ENCODE results near the gene NUDT8.
"Not testable (repeated sequence)": the region's sequence is repeated elsewhere in the genome, so short reads cannot be mapped to it uniquely, and the experiment has no call there.

NUDT8 gene

DNA sequence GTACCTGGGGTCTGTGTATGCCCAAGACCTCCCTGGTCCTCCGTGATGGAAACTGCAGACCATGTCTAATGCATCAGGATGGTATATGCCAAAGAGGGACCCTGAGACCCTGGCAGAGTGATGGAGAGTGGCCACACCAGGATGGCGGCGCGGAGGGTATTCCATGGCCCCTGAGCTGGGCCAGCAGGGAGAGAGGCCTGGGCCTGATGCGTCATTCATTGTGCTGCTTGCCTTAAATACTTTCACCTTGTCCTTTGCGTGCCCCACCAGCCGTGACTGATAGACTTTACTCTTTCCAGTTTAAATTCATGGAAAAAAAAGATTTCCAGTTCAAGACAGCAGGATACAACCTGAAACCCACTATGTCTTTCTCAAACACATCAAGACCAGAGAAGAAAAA, 28.6 kb downstream of the NUDT8 start:
- ATAC-seq (ENCODE audit: low read depth) = no peak
- Histone ChIP-seq H3K9me3 (ENCODE audit: severe bottlenecking) (no peaks in the 10 kb centered on the region), H3K27ac (ENCODE audit: poor library complexity, severe bottlenecking) (no peak overlapping the region)

DNA sequence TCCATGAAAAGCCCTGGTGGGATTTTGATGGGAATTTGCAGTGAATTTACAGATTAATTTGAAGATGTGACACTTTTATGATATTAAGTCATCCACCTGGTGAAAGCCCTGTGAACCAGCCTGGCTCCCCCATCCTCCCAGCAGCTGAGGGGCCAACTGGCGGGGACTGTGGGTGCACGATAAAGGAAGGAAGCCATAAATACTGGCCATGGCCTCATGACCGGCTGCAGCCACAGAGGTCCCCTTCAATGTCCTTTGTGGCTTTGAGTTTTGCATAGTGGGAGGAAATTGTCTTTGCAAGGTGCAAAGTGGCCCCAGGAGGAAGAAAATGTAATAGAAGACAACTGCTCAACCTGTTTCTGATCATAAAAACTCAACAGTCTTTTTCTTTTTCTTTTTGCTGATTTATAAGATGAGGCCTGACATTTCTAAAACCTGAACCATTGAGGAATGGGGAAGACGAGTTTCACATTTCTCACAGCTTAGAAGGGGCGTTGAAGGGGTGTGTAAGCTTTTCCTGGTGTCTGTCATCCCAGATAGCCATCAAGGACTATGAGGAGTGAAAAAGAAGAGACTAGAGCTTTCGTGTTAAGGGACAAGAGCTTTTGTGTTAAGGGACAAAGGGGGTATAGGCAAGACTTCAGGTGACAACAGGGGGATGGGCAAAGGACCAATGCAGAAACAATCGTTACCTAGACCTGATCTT, 29.3 kb downstream of the NUDT8 start:
- Histone ChIP-seq H3K27me3 (ENCODE audit: insufficient read depth, poor library complexity, severe bottlenecking) (no peaks in the 10 kb centered on the region), H3K36me3 (ENCODE audit: low read depth) (no peaks in the 10 kb centered on the region), H3K9me3 (ENCODE audit: severe bottlenecking) (no peaks in the 10 kb centered on the region), H3K27ac (ENCODE audit: poor library complexity, severe bottlenecking) (no peak overlapping the region), H3K4me3 (ENCODE audit: severe bottlenecking) (no peak overlapping the region), H3K4me1 (ENCODE audit: insufficient read depth, poor library complexity, severe bottlenecking) (no peaks in the 10 kb centered on the region)
- TF ChIP-seq, protein P1, sequence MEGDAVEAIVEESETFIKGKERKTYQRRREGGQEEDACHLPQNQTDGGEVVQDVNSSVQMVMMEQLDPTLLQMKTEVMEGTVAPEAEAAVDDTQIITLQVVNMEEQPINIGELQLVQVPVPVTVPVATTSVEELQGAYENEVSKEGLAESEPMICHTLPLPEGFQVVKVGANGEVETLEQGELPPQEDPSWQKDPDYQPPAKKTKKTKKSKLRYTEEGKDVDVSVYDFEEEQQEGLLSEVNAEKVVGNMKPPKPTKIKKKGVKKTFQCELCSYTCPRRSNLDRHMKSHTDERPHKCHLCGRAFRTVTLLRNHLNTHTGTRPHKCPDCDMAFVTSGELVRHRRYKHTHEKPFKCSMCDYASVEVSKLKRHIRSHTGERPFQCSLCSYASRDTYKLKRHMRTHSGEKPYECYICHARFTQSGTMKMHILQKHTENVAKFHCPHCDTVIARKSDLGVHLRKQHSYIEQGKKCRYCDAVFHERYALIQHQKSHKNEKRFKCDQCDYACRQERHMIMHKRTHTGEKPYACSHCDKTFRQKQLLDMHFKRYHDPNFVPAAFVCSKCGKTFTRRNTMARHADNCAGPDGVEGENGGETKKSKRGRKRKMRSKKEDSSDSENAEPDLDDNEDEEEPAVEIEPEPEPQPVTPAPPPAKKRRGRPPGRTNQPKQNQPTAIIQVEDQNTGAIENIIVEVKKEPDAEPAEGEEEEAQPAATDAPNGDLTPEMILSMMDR (IDR thresholded peaks at IDR 0.05; ENCODE audit: poor library complexity, severe bottlenecking) = no peak
- DNase-seq (ENCODE audit: low spot score) (no peak), ATAC-seq (ENCODE audit: low read depth) (no peak)

More for the DNA sequence above, 28.6 kb downstream of the NUDT8 start:
- Histone ChIP-seq H3K36me3 (ENCODE audit: low read depth) (no peaks in the 10 kb centered on the region), H3K4me1 (ENCODE audit: insufficient read depth, poor library complexity, severe bottlenecking) (no peaks in the 10 kb centered on the region), H3K27me3 (ENCODE audit: insufficient read depth, poor library complexity, severe bottlenecking) (no peaks in the 10 kb centered on the region), H3K4me3 (ENCODE audit: severe bottlenecking) (no peak overlapping the region)
- DNase-seq (ENCODE audit: low spot score) = no peak
- TF ChIP-seq, protein P1 (IDR thresholded peaks at IDR 0.05; ENCODE audit: poor library complexity, severe bottlenecking) = no peak

DNA sequence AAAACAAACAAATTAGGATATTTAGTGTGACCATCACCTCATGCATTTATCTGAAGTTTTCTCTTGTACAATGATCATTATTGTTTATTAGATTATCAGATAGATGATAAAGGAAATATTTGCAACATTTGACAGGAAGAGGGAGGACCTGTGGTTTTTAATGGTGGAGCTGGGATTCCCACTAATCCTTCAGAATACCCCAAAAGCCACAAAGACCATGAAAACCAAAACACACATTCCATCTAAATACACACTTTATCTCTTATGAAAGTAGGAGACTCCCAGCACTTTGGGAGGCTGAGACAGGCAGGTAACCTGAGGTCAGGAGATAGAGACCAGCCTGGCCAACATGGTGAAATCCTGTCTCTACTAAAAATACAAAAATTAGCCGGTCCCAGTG, 30.6 kb downstream of the NUDT8 start:
- Histone ChIP-seq H3K4me3 (ENCODE audit: severe bottlenecking) (no peak overlapping the region), H3K27ac (ENCODE audit: poor library complexity, severe bottlenecking) (no peak overlapping the region), H3K9me3 (ENCODE audit: severe bottlenecking) (no peaks in the 10 kb centered on the region), H3K36me3 (ENCODE audit: low read depth) (no peaks in the 10 kb centered on the region), H3K4me1 (ENCODE audit: insufficient read depth, poor library complexity, severe bottlenecking) (no peaks in the 10 kb centered on the region), H3K27me3 (ENCODE audit: insufficient read depth, poor library complexity, severe bottlenecking) (no peaks in the 10 kb centered on the region)
- TF ChIP-seq, protein P1 (IDR thresholded peaks at IDR 0.05; ENCODE audit: poor library complexity, severe bottlenecking) = no peak
- DNase-seq (ENCODE audit: low spot score) (no peak), ATAC-seq (ENCODE audit: low read depth) (no peak)

DNA sequence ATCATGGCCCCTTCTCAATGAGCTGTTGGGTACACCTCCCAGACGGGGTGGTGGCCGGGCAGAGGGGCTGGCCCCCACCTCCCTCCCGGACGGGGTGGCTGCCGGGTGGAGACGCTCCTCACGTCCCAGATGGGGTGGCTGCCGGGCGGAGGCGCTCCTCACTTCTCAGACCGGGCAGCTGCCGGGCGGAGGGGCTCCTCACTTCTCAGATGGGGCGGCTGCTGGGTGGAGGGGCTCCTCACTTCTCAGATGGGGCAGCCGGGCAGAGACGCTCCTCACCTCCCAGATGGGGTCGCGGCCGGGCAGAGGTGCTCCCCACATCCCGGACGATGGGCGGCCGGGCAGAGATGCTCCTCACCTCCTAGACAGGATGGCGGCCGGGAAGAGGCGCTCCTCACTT, 31.8 kb downstream of the NUDT8 start:
- H3K4me3 ChIP-seq (ENCODE audit: severe bottlenecking); H3K36me3 ChIP-seq (ENCODE audit: low read depth); DNase-seq (ENCODE audit: low spot score); H3K27me3 ChIP-seq (ENCODE audit: insufficient read depth, poor library complexity, severe bottlenecking); H3K27ac ChIP-seq (ENCODE audit: poor library complexity, severe bottlenecking); H3K9me3 ChIP-seq (ENCODE audit: severe bottlenecking); H3K4me1 ChIP-seq (ENCODE audit: insufficient read depth, poor library complexity, severe bottlenecking); ATAC-seq (ENCODE audit: low read depth): not testable (repeated sequence)

DNA sequence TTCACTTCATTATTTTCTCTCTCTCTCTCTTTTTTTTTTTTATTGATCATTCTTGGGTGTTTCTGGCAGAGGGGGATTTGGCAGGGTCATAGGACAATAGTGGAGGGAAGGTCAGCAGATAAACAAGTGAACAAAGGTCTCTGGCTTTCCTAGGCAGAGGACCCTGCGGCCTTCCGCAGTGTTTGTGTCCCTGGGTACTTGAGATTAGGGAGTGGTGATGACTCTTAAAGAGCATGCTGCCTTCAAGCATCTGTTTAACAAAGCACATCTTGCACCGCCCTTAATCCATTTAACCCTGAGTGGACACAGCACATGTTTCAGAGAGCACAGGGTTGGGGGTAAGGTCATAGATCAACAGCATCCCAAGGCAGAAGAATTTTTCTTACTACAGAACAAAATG, 32.3 kb downstream of the NUDT8 start:
- not testable (repeated sequence) for H3K4me3 ChIP-seq (ENCODE audit: severe bottlenecking); ATAC-seq (ENCODE audit: low read depth); H3K27me3 ChIP-seq (ENCODE audit: insufficient read depth, poor library complexity, severe bottlenecking); H3K36me3 ChIP-seq (ENCODE audit: low read depth); DNase-seq (ENCODE audit: low spot score); H3K27ac ChIP-seq (ENCODE audit: poor library complexity, severe bottlenecking); H3K9me3 ChIP-seq (ENCODE audit: severe bottlenecking); H3K4me1 ChIP-seq (ENCODE audit: insufficient read depth, poor library complexity, severe bottlenecking)

DNA sequence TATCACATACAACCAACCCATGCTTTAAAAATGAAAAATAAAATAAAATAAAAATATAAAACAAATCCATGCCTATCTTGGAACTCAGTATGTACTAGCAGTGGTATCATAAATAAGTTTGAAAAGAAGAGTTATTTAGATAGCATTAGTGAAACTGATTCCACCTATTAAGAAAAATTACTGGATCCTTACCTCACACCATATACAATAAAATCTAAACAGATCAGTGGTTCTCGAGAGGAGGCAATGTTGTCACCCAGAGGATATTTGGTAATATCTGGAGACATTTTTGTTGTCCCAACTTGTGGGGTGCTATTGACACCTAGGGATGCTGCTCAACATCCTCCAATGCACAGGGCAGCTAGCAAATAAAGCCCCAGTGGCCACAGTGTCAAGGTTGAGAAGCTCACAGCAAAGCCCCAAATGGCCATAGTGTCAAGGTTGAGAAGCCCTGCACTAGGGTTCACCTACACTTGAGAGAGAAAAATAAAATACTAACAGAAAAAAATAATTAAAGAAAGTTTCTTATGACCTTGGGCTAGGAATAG, 32.9 kb downstream of the NUDT8 start:
- no peaks in the 10 kb centered on the region for H3K27me3 ChIP-seq (ENCODE audit: insufficient read depth, poor library complexity, severe bottlenecking)
- TF ChIP-seq, protein P1 (IDR thresholded peaks at IDR 0.05; ENCODE audit: poor library complexity, severe bottlenecking) = no peak
- no peak overlapping the region for H3K4me3 ChIP-seq (ENCODE audit: severe bottlenecking)
- ATAC-seq (ENCODE audit: low read depth) (no peak), DNase-seq (ENCODE audit: low spot score) (no peak)
- H3K27ac ChIP-seq (ENCODE audit: poor library complexity, severe bottlenecking) = no peak overlapping the region
- no peaks in the 10 kb centered on the region for H3K9me3 ChIP-seq (ENCODE audit: severe bottlenecking)
- H3K36me3 ChIP-seq (ENCODE audit: low read depth) = no peaks in the 10 kb centered on the region
- H3K4me1 ChIP-seq (ENCODE audit: insufficient read depth, poor library complexity, severe bottlenecking) = no peaks in the 10 kb centered on the region
